NCI-H2171 treated with DMSO at 0.1 percent for 48 hours (cell line): Measurements from ENCODE around the gene DAD1.
"Not testable (repeated sequence)": the region's sequence is repeated elsewhere in the genome, so short reads cannot be mapped to it uniquely, and the experiment has no call there.

Source experiments
- DNase-seq: peaks from one replicate; lab custom pipeline; 2025; lab: John Stamatoyannopoulos, UW

DAD1 gene

GRCh38 chr14:22567437-22567836 is 21.6 kb downstream of the DAD1 start:
- no peak for DNase-seq

- no peak for DNase-seq
Measured at GRCh38 chr14:22566845-22567244, 22.2 kb downstream of the DAD1 start.

DNA sequence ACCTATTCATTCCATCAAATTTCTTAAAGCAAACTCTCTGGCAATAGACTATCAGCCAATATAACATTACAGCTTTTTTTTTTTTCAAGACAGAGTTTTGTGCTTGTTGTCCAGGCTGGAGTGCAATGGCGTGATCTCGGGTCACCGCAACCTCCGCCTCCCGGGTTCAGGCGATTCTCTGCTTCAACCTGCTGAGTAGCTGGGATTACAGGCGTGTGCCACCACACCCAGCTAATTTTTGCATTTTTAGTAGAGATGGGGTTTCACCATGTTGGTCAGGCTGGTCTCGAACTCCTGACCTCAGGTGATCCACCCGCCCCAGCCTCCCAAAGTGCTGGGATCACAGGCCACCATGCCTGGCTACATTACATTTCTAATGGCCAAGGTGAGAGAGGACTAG is 22.8 kb downstream of the DAD1 start:
- DNase-seq: not testable (repeated sequence)

GRCh38 chr14:22565391-22565945 is 23.6 kb downstream of the DAD1 start:
- no peak for DNase-seq

- DNase-seq: no peak
Measured at GRCh38 chr14:22564463-22564862, 24.6 kb downstream of the DAD1 start.

GRCh38 chr14:22563987-22564386 is 25.0 kb downstream of the DAD1 start:
- no peak for DNase-seq

GRCh38 chr14:22561661-22562579 is 27.1 kb downstream of the DAD1 start:
- no peak for DNase-seq

- no peak for DNase-seq
Measured at GRCh38 chr14:22561366-22561660, 27.7 kb downstream of the DAD1 start.

- no peak for DNase-seq
Measured at GRCh38 chr14:22560662-22561365, 28.2 kb downstream of the DAD1 start.

DNA sequence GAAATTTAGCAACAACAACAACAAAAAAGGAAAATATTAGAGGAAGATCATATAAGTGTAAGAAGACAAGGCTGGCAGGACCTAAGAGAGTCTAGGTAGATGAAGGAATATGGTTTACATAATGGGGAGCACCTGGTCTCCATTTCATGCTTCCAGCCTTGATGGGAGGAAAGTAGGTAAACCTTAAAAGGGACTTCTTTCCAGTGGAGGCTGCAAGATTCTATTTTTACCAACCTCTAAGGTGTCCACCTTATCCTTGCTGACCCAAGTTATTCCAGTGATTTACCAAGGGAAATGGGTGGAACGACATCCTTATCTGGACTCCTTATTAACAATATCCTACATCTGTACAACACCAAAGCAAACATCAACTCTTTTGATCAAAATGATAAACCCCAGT is 30.0 kb downstream of the DAD1 start:
- DNase-seq: no peak

- no peak for DNase-seq
Measured at GRCh38 chr14:22558221-22558913, 30.7 kb downstream of the DAD1 start.

GRCh38 chr14:22557846-22558220 is 31.2 kb downstream of the DAD1 start:
- DNase-seq: no peak

- DNase-seq: peak; percentile 97
Measured at GRCh38 chr14:22556990-22557623, 31.9 kb downstream of the DAD1 start.

GRCh38 chr14:22556021-22556989 is 32.7 kb downstream of the DAD1 start:
- no peak for DNase-seq

DNA sequence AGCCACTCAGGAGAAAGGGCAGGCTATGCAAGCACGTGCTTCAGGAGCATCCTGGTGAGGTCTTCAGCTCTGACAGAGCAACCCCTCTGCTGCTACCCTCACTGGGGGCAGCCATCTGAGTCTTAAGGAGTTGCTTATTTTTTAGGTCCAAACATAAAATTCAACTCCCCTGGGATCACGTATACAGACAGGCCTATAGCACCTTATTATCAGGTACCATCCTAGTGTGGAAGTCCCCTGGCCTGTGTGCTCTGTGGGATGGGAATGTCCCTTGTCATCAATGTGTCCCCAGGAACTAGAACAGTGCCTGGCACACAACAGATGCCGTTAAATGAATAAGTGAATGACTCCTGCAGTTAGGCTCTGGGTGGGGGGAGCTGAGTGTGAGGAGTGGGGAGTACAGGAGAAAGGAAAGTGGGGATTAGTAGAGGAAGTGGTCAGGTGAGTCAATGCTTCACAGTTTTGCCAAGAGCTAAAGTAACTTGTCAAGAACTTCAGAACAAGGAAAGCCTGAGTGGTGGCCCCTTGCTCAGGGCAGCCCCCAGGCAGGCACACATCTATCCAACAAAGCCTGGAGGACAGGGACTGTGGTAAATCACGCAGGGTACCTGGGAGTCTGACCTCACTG is 33.5 kb downstream of the DAD1 start:
- no peak for DNase-seq

- no peak for DNase-seq
Measured at GRCh38 chr14:22554498-22555383, 34.3 kb downstream of the DAD1 start.

GRCh38 chr14:22553861-22554497 is 35.0 kb downstream of the DAD1 start:
- DNase-seq: not testable (repeated sequence)

DNA sequence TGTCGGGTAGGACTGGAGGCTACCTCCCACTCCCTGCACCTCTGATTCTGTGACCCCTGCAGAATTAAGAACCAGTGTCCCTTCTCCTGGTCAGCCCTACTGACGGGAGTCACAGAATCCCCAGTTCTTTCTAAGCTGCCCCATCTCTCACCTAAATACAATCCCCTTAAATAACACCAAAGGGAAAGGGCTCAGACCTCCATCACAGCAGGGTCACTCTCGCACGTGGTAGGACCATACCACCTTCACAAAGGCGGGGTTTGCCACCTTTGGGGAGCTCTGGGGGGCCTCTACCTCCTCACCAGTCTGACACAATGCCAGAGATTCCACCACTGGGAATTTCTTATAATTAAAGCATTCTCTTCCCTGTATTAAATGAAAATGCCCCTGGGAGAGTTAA is 35.6 kb downstream of the DAD1 start:
- DNase-seq: no peak

DNA sequence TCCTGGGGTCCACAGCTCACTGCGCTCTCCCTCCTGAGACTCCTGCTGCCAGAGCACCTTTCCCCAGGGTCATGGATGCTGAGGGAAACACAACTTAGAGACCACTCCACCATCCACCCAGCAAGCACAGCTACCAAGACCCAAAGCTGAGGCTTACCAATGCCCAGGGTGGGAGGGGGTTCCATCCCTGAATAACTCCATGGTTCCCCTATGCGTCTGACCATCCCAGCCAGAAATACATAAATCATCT is 36.3 kb downstream of the DAD1 start:
- no peak for DNase-seq
